Neural cell (in vitro differentiated cells): ENCODE results near the gene ANKRD28.

Experiments
- EP300 ChIP-seq: fragments of 450-650 bp; conservative IDR thresholded peaks from 2 replicates; pipeline ENCODE4 v1.6.1; 2014; ENCODE audit warnings: antibody characterized with exemption, mild to moderate bottlenecking, moderate library complexity; ENCODE audit not compliant: poor library complexity, severe bottlenecking
- EZH2 ChIP-seq: fragments of 200-600, 300-800 bp; shearing (Covaris generic), sonication (generic); IDR thresholded peaks from 2 replicates; pipeline ENCODE4 v1.6.1; 2014; ENCODE audit warnings: antibody characterized with exemption, low read length, borderline replicate concordance, mild to moderate bottlenecking; ENCODE audit not compliant: insufficient read depth, poor library complexity, severe bottlenecking
- MXI1 ChIP-seq: fragments of 450-650 bp; conservative IDR thresholded peaks from 2 replicates; pipeline ENCODE4 v1.6.1; 2014; ENCODE audit warnings: antibody characterized with exemption, mild to moderate bottlenecking; ENCODE audit not compliant: poor library complexity, severe bottlenecking
- POLR2AphosphoS5 ChIP-seq: IDR thresholded peaks from 2 replicates; pipeline ENCODE4 v1.6.1; 2012
- RAD21 ChIP-seq: fragments of 450-650 bp; conservative IDR thresholded peaks from 2 replicates; pipeline ENCODE4 v1.6.1; 2014; ENCODE audit warnings: antibody characterized with exemption, mild to moderate bottlenecking, moderate library complexity
- SMC3 ChIP-seq: fragments of 450-650 bp; conservative IDR thresholded peaks from 2 replicates; pipeline ENCODE4 v1.6.1; 2014; ENCODE audit warnings: antibody characterized with exemption, mild to moderate bottlenecking, moderate library complexity; ENCODE audit not compliant: poor library complexity
- TAF1 ChIP-seq: IDR thresholded peaks from 2 replicates; pipeline ENCODE4 v1.6.1; 2012; ENCODE audit warnings: low read depth
- TF ChIP-seq, protein P1 (sequence below): fragments of 450-650 bp; IDR thresholded peaks from 2 replicates; pipeline ENCODE4 v1.5.1; 2014; ENCODE audit warnings: antibody characterized with exemption, mild to moderate bottlenecking, moderate library complexity; ENCODE audit not compliant: poor library complexity, severe bottlenecking
- TF ChIP-seq, protein P2 (sequence below): IDR thresholded peaks from 2 replicates; pipeline ENCODE4 v1.6.1; 2012; ENCODE audit warnings: borderline replicate concordance

DNA sequence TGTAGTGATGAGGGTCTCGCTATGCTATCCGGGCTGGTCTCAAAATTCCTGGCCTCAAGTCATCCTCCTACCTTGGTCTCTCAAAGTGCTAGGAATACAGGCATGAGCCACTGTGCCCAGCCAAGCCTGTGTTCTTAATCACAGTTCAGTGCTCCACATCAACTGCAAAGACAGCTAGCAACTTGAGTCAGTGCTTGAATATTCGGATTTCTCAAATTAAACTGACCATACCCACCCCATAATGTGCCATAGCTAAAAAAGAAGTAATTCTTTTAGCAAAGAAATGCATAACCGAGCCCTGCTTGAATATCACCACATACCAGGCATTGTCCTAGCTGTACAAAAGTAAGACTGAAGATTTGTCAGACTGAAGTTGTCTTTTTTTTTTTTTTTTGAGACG lies 107.0 kb downstream of the ANKRD28 start:
- TF ChIP-seq POLR2AphosphoS5 = no peak
- no peak for TF ChIP-seq EZH2
- TF ChIP-seq, protein P1, sequence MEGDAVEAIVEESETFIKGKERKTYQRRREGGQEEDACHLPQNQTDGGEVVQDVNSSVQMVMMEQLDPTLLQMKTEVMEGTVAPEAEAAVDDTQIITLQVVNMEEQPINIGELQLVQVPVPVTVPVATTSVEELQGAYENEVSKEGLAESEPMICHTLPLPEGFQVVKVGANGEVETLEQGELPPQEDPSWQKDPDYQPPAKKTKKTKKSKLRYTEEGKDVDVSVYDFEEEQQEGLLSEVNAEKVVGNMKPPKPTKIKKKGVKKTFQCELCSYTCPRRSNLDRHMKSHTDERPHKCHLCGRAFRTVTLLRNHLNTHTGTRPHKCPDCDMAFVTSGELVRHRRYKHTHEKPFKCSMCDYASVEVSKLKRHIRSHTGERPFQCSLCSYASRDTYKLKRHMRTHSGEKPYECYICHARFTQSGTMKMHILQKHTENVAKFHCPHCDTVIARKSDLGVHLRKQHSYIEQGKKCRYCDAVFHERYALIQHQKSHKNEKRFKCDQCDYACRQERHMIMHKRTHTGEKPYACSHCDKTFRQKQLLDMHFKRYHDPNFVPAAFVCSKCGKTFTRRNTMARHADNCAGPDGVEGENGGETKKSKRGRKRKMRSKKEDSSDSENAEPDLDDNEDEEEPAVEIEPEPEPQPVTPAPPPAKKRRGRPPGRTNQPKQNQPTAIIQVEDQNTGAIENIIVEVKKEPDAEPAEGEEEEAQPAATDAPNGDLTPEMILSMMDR = no peak
- TF ChIP-seq TAF1 = no peak
- no peak for TF ChIP-seq MXI1
- no peak for TF ChIP-seq RAD21
- no peak for TF ChIP-seq EP300
- no peak for TF ChIP-seq SMC3
- TF ChIP-seq, protein P2, sequence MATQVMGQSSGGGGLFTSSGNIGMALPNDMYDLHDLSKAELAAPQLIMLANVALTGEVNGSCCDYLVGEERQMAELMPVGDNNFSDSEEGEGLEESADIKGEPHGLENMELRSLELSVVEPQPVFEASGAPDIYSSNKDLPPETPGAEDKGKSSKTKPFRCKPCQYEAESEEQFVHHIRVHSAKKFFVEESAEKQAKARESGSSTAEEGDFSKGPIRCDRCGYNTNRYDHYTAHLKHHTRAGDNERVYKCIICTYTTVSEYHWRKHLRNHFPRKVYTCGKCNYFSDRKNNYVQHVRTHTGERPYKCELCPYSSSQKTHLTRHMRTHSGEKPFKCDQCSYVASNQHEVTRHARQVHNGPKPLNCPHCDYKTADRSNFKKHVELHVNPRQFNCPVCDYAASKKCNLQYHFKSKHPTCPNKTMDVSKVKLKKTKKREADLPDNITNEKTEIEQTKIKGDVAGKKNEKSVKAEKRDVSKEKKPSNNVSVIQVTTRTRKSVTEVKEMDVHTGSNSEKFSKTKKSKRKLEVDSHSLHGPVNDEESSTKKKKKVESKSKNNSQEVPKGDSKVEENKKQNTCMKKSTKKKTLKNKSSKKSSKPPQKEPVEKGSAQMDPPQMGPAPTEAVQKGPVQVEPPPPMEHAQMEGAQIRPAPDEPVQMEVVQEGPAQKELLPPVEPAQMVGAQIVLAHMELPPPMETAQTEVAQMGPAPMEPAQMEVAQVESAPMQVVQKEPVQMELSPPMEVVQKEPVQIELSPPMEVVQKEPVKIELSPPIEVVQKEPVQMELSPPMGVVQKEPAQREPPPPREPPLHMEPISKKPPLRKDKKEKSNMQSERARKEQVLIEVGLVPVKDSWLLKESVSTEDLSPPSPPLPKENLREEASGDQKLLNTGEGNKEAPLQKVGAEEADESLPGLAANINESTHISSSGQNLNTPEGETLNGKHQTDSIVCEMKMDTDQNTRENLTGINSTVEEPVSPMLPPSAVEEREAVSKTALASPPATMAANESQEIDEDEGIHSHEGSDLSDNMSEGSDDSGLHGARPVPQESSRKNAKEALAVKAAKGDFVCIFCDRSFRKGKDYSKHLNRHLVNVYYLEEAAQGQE = no peak
